ENCODE measurements around the gene LGI4.
A peak's percentile ranks its signal among the peaks of the same experiment; 100 is the strongest.

The LGI4 gene

DNA sequence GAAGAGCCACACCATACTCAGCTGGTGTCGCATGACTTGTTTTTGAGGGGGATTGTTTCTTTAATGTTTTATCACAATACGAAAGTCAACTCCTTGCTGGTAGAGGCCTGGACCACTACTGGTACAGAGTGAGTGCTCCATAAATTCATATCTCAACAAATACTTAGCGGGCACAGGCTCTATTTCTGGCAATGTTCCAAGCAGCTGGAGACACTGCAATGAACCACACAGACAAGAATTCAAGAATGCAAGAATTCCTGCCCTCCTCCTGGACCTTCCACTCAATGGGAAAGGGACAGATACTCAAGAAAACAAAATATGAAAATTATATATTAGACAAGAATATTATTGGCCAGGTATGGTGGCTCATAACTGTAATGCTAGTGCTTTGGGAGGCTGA, 14.6 kb upstream of the LGI4 start:
- TF ChIP-seq, protein P1, sequence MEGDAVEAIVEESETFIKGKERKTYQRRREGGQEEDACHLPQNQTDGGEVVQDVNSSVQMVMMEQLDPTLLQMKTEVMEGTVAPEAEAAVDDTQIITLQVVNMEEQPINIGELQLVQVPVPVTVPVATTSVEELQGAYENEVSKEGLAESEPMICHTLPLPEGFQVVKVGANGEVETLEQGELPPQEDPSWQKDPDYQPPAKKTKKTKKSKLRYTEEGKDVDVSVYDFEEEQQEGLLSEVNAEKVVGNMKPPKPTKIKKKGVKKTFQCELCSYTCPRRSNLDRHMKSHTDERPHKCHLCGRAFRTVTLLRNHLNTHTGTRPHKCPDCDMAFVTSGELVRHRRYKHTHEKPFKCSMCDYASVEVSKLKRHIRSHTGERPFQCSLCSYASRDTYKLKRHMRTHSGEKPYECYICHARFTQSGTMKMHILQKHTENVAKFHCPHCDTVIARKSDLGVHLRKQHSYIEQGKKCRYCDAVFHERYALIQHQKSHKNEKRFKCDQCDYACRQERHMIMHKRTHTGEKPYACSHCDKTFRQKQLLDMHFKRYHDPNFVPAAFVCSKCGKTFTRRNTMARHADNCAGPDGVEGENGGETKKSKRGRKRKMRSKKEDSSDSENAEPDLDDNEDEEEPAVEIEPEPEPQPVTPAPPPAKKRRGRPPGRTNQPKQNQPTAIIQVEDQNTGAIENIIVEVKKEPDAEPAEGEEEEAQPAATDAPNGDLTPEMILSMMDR (IDR thresholded peaks at IDR 0.05): no peak
- Mint-ChIP-seq H3K27me3 (ENCODE audit: low read depth, poor library complexity) (peaks cover 61% of the 10 kb centered on the region), H3K36me3 (ENCODE audit: low read depth) (no peaks in the 10 kb centered on the region), H3K27ac (no peak overlapping the region), H3K9me3 (no peaks in the 10 kb centered on the region), H3K4me1 (peaks cover 54% of the 10 kb centered on the region), H3K4me3 (no peak overlapping the region)
- DNase-seq: no peak

GRCh38 chr19:35146746-35147459, 12.0 kb upstream of the LGI4 start:
- no peak for DNase-seq
- Mint-ChIP-seq H3K27me3 (ENCODE audit: low read depth, poor library complexity) (peaks cover 69% of the 10 kb centered on the region), H3K4me3 (no peak overlapping the region), H3K4me1 (peaks cover 40% of the 10 kb centered on the region), H3K36me3 (ENCODE audit: low read depth) (no peaks in the 10 kb centered on the region), H3K9me3 (no peaks in the 10 kb centered on the region), H3K27ac (no peak overlapping the region)
- TF ChIP-seq, protein P1 (IDR thresholded peaks at IDR 0.05): no peak

DNA sequence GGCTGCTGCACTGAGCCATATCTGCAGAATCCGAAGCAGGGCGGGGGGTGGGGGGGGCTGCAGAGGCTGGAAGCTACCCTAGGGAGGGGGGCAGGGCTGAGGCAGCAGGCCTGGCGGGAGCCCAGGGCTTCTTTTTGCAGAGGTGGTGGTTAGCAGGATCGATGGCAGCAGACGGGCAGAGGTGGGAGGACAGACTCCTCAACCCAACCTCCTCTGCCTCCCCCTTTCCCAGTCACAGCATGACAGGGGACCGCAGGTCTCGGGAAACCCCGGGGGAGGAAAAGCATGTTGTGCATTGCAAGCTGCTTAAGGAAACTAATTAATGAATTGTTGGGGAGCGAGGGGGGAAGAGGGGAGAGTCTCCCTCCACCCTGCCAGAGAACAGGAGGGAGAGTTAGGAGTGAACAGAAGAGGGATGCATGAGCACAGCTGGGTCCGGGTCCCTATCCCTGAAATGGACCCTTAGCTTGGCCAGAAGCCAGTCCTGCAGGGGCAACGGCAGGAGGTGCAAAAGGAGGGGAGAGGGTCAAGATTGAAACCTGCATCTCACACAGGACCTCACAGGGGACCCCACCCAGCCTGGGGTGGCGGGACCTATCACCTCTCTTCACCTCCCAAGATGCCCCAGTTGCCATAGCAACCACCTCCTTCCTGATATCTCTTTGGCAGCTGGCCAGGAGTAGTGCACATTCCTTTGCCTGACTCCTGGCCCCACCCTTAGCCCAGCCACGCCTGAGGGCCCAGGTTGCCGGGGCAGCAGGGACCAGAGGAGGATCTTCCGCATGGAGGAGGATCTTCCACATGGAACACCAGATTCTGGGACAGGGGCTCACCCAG, 10.0 kb upstream of the LGI4 start:
- TF ChIP-seq, protein P1 (IDR thresholded peaks at IDR 0.05): no peak
- Mint-ChIP-seq H3K27ac (no peak overlapping the region), H3K36me3 (ENCODE audit: low read depth) (no peaks in the 10 kb centered on the region), H3K27me3 (ENCODE audit: low read depth, poor library complexity) (peaks cover 69% of the 10 kb centered on the region), H3K9me3 (no peaks in the 10 kb centered on the region), H3K4me3 (no peak overlapping the region), H3K4me1 (peaks cover 36% of the 10 kb centered on the region)
- peak; percentile 64 for DNase-seq

DNA sequence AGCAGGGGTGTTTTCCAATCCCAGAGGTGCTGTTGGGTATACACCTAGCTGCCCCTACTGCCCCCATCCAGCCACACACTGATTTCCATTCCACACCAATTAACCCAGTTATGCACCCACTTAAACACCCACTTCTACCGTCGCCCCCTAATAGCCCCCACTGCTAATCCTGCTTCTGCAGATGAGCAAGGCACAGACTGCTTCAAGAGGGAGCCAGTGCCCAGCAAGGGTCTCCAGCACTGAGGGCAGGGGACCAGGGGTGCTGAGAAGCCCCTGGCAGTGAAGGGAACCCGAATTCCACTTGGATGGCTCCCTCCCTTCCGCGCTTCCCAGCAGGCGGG, 9.4 kb upstream of the LGI4 start:
- Mint-ChIP-seq H3K27me3 (ENCODE audit: low read depth, poor library complexity) (peaks cover 67% of the 10 kb centered on the region), H3K27ac (no peak overlapping the region), H3K4me1 (peaks cover 40% of the 10 kb centered on the region), H3K4me3 (peak overlapping the region; percentile 36), H3K9me3 (no peaks in the 10 kb centered on the region), H3K36me3 (ENCODE audit: low read depth) (no peaks in the 10 kb centered on the region)
- no peak for DNase-seq
- TF ChIP-seq, protein P1 (IDR thresholded peaks at IDR 0.05): no peak

DNA sequence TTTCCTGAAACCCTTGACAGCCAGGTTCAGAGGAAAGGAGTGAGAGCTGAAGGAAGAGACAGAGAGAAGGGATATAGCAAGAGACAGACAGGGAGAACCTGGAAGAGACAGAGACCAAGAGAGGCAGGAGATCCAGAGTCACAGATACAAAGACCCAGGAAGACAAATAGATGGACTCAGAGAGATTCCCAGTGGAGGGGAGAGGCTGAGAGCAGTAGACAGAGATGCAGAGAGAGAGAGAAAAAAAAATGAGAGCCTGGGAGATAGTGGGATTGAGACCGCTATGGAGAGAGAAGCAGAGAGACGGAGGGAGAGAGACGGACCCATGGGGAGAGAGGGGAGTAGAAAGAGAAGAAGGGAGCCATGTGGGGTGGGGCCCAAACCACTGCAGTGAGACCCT, 9.0 kb upstream of the LGI4 start:
- H3K4me3 Mint-ChIP-seq: no peak overlapping the region

More for the DNA sequence above, 9.0 kb upstream of the LGI4 start:
- Mint-ChIP-seq H3K27ac (no peak overlapping the region), H3K27me3 (ENCODE audit: low read depth, poor library complexity) (peaks cover 64% of the 10 kb centered on the region), H3K9me3 (no peaks in the 10 kb centered on the region), H3K4me1 (peaks cover 41% of the 10 kb centered on the region), H3K36me3 (ENCODE audit: low read depth) (no peaks in the 10 kb centered on the region)
- DNase-seq: no peak
- TF ChIP-seq, protein P1 (IDR thresholded peaks at IDR 0.05): no peak

Measured in nephron progenitor cell (in vitro differentiated cells).